Activated naive CD4-positive, alpha-beta T cell treated with anti-CD3 and anti-CD28 coated beads, Interleukin-2, amount 50 U/mL, for 16 hours (primary cell): ENCODE measurements around the gene HES1.
"Not testable (repeated sequence)": the region's sequence is repeated elsewhere in the genome, so short reads cannot be mapped to it uniquely, and the experiment has no call there.

ENCODE experiments used
- DNase-seq: peaks from one replicate; pipeline ENCODE4 v3.0.0-alpha.2; 2020

Gene HES1

DNA sequence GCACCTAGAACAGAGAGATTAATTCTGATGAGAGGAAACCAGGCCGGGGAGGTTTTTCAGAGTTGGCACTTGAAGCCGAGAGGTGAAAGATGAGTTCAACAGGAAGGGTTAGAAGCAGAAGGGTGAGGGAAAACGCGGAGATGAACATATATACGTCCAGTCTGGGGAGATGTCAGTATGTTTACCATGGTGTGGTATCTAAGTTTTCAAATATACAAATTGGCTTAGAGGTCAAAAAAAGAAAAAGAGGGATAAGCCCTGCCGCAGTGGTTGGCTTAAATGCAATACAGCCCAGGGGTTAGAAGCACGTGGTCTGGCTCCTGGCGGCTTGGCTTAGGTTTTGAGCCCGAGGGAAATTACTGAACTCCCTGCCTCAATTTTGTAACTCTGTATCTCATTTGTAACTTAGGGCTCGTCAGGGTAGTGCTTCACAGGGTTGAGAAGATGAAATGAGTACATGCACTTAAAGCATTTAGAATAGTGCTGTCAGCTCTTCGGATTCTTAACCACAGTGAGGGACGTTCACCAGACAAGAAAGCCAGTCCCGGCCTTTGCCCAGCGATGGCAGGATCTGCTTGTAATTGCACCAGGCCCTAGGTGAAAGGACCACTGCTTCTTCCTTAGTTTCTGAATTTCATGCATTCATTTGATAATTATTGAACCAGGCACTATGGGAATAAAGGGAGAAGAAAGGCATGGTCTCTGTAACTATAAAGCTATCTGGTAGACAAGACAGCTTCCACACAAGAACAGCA lies 6.4 kb downstream of the HES1 start:
- DNase-seq = no peak

DNA sequence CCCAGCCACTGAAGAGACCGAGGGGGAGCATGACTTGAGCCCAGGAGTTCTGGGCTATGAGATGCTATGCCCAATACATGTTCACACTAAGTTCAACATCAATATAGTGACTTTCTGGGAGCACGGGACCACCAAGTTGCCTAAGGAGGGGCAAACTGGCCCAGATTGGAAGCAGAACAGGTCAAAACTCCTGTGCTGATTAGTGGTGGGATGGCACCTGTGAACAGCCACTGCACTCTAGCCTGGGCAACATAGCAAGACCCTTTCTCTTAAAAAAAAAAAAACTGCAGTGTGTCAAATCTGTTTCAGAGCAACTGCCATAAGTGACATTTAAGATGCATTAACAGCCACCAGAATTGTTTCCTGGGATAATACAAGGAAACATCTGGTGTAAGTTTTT lies 9.8 kb downstream of the HES1 start:
- DNase-seq = no peak

DNA sequence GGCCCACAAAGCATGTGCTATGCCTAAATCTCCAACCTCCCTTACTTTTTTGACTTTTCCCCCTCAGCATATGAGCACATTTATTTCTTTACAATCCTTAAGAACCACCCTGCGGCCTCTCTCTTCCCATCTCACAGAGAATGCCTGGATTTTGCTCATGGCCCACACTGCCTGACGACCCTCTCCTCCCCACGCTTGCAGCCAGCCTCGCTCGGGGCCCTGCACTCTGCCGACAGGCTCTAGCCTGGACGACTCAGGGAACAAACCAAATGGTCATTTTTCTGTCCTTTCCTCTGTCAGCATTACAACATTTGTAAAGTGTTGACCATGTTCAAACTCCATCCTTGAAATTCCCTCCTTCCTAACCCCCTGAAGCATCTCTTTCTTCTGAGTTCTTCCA lies 11.7 kb downstream of the HES1 start:
- no peak for DNase-seq

DNA sequence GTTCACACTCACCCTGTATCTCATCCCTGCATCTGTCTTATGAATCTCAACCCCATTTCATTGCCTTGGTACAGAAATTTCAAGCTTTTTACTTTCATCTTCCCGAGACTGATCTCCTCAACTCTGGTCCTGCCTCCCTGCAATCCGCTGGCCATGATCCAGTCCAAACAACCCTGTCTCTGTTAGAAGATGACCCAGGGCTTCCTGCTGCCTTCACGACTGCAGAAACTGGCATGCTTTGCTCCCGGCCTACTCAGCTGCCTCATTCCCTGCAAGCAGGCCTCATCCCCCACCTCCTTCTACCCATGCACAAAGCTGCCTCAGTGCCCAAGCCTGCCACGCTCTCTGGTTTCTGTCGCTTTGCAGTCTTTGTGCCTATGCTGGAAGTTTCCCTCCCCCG lies 12.4 kb downstream of the HES1 start:
- DNase-seq = no peak

DNA sequence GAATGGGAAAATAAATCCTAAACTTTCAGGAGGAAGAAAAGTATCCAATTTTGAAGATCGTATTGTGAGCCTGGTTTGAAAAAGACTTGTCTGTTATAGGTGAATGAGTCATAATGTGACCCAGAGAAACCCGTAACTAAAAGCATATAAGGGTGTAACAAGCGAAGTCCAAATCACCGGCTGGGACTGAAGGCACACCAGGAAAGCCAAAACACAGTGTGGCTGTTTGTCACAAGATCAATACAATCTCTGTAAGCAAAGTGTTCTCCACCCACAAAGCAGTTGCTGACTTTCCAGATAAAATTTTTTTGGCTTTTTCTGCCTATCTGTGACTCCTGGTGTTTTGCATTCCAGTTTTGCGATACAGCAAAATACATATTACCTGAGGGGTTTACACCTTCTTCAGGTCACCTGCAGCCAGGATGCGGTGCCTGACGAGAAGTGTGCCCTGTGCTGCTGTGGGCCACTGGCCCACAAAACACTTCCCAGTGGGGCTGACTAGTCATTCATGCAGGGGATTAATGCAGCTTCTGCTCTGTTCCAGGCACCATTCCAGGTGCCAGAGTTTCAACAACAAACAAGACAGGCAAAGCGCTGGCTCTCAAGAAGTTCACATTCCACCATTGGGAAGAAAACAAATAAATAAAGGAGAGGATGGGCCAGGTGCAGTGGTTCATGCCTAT lies 14.4 kb downstream of the HES1 start:
- DNase-seq = no peak

DNA sequence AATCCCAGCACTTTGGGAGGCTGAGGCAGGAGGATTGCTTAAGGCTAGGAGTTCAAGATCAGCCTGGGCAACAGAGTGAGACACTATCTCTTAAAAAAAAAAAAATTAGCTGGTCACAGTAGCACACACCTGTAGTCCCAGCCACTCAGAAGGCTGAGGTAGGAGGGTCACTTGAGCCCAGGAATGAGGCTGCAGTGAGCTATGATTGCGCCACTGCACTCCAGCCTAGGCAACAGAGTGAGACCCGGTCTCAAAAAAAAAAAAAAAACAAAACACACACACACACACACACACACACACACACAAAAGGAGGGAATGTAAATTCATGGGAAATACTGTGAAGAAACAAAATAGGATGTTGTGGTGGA lies 15.0 kb downstream of the HES1 start:
- DNase-seq = not testable (repeated sequence)

DNA sequence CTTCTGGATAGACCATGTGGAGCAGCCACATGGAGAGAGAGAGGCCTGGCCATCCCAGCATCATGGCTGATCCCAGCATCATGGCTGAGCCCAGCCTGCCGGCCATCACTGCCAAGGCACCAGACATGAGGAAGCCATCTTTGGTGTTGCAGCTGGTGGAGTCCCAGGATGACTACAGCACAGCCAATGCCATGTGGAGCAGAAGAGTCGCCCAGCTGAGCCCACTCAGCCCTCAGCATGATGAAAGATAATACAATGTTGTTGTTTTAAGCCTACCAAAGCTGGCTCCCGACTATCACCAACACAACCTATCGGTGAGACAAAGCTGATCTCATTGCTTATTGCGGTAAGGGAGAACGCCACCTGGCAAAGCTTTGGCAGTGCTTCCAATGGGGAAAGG lies 18.4 kb downstream of the HES1 start:
- DNase-seq = no peak

DNA sequence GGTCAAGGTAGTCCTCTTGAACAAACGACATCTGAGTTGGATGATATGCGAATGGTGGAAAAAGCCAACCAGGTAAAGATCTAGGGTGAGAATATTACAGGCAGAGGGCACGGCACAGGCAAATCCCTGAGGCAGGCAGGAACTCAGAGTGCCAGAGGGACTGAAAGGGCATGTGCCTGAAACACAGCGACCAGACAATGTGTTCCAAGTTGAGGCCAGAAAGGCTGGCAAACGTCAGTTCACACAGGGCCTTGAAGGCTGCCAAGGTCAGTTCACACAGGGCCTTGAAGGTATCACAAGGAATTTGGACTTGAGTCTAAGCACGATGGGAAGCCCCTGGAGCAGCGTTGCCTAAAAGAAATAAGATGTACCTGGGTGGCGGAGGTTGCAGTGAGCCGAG lies 20.1 kb downstream of the HES1 start:
- no peak for DNase-seq

DNA sequence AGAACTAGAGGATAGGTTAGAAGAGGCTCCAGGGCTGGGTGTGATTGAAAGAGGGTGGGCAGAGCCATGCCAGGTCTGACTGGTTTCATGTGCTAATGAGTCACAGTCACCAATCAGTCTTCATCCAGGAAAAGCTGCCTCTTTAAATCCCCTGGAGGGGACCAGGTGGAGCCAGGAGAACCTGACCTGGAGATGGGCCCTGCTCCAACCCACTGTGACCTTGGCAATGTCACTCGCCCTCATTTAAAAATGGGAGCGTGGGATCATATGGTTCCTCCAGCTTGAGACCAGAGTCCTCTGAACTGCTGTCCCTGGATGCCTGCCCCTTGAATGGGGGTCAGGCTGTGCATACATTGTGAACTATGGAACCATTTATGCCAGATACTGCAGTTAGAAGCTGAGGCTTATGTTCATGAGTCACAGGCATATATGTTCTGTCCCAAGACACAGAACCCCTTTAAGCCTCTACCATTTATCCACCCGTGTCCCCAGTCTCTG lies 23.0 kb downstream of the HES1 start:
- no peak for DNase-seq

DNA sequence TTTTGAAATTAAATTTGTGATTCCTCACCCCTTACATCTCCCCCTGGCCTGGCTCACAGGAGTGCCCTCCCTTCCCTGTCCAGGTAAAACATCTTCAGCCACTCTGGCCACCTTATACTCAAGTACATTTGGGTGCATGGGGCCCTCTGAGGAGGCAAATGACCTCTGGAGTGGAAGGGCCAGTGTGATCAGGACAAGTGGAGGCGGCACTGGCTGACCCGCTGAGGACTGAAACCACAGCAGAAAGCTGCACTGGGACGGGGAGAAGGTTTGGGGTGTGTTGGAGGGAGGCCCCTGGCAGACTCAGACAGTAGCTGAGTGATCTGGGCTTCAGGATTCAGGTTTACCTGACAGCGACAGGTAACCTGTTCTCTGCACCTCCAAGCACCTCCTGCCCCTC lies 24.2 kb downstream of the HES1 start:
- no peak for DNase-seq

DNA sequence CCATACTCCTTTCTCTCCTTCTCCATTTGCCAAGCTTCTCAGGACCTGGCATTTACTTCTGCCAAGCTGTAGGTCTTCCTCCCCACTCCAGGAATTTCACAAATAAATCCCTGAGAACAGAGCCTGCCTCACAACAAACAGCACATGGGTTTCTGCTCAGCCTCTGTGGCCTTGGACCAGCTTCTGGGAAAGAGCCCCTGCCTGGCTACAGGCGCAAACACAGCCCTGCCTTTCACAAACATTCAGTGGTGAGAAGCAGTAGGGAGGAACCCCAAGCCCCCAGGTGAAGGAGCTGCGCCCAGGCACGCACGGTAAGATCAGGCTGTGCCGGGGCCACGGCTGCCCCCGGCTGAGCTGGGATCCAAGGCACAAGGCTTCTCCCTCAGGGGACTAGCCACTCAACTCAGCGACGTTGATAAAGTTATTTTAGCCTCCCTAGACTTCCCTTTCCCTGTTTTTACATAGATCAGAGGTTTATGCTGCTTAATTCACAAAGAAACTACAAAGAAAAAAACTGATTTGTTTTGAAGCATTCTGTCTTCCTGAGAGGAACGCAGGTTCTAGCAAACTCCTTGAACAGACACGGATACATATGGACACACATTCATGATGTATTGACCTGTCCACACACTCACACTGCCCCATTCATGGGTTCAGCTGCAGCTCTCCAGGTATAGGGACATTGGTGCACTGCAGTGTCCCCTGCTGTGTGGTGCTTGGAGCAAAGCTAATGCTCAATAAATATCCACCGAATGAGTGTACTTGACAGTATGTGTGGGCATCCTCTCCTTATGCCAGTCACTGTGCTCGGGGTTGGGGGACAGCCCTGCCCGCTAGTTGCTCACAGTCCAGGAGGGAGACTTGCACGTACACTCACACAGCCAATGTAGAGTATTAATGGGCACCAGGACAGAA lies 25.4 kb downstream of the HES1 start:
- no peak for DNase-seq

DNA sequence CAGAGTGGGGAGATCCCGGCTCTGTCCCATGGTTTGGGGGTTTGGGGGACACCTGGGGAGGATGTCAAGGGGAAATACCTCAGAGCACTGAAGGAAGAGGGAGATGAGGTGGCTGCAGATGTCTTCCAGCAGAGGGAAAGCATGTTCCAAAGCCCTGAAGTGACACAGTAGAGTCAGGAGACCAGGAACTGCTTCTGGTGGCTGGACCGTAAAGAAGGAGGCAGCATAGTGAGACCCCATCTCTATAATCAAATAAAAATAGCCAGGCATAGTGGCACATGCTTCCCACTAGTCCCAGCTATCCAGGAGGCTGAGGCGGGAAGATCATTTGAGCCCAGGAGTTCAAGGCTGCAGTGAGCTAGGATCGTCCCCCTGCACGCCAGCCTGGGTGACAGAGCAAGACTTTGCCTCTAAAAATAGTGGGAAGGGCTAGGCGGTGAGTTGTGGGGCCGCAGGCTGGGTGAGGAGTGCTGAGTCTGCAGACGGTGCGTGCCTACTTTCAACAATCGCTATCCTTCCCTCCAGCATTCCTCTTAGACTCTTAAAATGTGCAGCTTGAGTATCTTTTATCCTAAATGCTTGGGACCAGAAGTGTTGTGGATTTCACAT lies 26.2 kb downstream of the HES1 start:
- DNase-seq = no peak

DNA sequence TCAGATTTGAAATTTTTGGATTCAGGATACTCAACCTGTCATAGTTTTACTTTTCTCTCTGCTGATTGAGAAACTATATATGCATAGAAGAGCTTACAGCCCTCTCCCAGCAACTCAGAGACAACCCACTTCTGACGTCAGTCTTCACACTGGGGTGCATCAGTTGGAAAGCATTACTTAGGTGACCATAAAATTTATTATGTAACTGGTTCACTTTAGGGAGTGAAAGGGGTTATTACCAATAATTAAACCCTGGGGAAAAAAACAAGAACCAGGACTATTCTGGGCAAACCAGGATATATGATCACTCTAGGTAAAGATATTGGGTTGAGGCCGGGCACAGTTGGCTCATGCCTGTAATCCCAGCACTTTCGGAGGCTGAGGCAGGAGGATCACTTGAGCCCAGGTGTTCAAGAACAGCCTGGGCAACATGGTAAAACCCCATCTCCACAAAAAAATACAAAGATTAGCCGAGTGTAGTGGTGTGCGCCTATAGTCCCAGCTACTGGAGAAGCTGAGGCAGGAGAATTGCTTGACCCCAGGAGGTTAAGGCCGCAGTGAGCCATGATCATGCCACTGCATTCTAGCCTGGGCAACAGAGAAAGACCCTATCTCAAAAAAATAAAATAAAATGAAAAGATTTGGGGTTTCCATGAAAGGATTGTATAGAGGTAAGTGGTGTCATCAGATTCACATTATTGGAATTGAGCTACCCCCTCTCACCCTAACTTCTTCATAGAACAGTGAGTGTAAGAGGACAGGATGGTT lies 27.1 kb downstream of the HES1 start:
- no peak for DNase-seq

DNA sequence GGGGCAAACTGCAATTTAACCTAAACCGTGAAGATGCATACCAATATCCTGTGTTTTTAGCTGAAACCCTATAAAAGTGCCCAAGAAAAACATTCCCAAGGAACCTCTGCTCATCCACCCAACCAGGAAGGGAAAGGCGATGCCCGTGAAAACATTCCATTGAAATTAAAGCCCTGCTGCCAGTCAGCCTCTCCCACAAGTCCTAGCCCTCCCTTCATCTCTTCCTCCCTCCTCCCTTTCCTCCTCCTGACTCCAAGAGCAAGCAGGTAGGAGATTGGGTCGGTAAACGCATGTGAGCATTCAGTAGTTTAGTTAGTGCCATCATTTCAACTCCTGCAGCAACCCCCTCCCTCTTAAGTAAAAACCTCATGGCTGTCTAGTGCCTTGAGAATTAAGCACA lies 27.7 kb downstream of the HES1 start:
- DNase-seq = no peak

DNA sequence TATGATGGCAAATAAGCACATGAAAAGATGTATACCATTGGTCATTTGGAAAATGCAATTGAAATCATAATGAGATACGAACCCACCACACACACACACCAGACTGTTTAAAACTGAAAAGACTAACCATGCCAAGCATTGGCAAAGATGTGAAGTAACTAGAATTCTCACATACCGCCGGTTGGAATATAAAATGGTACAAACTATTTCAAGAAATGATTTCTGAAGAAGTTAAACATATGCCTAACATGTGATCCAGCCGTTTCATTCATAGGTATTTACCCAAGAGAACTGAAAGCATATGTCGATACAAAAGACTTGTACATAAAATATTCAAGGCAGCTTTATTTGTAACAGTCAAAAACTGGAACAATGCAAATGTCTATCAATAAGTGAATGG lies 28.9 kb downstream of the HES1 start:
- no peak for DNase-seq

DNA sequence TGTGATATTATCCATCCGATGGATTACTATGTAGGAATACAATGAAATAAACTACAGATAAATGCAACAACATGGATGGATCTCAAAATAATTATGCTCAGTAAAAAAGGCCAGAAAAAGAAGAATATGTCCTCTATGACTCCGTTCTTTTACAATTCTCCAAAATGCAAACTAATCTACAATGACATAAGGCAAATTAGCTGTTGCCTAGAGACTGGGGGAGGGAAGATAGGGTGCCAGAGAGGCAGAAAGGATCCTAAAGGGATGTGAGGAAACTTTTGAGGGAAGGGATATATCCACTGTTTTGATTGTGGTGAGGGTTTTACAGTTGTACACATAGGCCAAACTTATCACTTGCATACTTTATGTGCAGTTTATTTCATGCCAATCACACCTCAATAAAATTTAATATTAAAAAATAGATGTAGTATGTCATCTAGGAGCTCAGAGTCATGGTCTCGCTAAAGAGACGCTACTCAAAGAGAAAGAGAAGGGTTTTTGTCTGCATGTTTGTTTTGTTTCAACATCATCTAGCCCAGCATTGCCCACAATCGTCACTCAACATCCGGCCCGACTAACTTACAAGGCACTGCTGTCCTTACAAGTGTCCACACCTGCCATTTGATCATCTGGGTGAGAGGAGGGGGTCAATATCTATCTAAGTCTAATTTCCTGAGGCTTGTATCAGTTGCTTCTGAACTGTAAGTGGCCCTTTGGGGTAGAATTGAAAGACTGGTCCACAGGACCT lies 29.5 kb downstream of the HES1 start:
- DNase-seq = no peak

DNA sequence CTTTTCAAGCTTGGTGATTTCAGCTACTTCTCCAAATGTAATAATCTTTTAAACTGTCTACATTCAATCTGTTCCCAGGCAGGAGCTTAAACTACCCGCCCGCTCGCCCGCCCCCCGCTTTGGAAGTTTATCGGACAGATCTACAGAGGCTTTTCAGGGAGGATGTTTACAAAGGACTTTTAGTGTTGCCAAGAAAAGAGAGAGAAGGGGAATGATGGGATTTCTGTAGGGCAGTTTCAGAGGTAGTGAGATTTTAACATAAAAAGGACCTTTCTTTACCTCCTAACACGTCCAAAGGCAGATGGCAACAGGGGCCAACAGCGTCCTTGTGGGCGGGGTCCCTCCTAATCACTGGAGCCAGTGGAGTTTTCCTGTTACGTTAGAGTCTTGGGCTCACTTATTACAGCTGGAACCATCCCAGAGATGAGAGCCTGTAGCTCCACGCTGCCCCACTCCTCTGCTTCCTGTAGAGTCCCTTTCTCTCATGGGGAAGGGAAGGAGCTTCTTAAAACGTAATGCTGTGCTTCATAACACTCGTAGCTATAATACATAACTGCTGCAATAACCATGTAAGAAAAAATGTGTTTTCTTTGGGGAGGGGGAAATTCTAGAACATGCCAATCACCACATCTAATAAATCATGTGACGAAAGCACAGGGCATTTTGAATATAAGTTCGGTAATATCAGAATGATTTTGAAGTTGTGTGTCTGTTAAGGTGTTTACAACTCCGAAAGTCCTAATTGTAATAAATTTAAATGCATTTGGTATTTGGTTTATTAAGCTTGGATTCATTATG lies 30.9 kb downstream of the HES1 start:
- DNase-seq = no peak

DNA sequence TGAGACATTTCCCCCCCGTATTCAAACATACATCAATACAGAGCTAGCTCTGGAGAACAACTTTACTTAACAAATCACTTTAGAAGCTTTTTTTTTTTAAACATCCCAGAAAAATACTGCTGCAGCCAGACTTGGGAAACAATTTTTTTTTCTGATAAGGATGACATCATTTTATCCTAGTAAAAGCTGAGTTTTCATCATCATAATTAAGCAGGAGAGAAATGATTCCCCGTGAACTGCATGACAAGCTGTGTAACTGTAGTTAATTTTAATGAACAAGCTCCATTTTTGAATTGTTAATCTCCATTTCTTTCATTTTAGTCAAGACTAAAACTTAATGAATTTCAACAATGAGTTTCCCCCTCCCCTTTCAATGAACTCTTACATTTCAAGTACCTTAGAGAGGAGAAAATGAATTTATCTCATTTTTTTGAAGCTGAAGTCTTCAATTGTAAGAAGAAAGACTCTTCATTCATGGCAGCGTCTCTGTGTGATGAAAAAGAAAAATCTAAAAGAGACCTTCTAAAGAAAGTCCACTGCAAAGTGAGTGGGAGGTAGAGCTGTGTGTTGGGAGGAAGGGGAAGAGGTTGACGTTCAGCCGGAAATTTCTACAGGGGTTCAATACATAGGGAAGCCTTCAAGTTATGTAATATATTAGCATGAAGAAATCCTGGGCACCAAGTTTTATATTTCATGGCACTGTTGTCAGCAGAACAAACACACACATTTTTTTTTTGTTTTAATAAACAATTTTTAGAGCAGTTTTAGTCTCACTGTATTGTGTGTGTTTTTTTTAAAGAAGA lies 31.7 kb downstream of the HES1 start:
- DNase-seq = no peak

DNA sequence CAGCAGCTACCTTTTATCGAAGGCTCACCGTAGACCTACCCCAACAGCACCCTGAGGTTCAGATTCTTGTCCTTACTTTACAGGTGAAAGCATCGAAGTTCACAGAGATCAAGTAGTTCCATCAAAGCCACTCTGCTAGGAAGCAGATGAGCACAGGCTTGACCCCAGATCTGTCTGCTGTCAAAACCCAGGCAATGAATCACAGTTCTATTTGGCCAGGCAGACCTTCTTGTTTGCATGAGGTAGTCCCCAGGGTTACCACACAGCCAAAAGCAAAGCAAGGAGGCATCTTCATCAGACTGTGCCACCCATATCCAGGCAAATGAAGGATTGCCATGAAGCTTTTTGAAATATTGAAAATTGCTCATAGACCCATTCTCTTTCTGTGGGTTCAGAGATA lies 33.0 kb downstream of the HES1 start:
- DNase-seq = no peak

DNA sequence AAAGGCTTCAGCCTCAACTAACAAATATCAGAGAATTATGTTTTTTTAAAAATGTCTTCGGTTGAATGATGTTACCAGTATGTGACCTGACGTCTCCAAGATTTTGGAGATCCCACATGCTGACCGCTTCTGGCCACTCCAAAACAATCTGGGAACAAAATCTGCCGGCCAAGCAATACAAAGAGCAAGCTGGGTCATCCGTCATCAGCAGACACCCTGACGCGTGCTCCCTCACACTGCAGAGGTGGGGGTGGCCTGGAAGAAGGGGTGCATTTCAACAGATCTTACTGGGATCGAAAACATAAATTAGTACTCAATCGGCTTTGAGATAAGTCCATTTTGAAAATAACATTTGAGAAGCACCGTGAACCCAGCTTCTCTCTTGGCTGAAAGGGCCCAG lies 33.6 kb downstream of the HES1 start:
- DNase-seq = no peak
